Amniotic stem cell (primary cell): ENCODE results near the gene LY6G5B.
A peak's percentile ranks its signal among the peaks of the same experiment; 100 is the strongest.

Source experiments
- DNase-seq: peaks from one replicate; lab custom pipeline; 2025; lab: John Stamatoyannopoulos, UW

LY6G5B gene

GRCh38 chr6:31641370-31641769 lies 28.4 kb upstream of the LY6G5B start:
- DNase-seq, result no peak

GRCh38 chr6:31642798-31643570 lies 26.8 kb upstream of the LY6G5B start:
- DNase-seq, result no peak

- no peak for DNase-seq
These were observed 25.8 kb upstream of the LY6G5B start for GRCh38 chr6:31643818-31644454.

GRCh38 chr6:31645325-31645724 lies 24.5 kb upstream of the LY6G5B start:
- DNase-seq, result no peak

- DNase-seq, result peak; percentile 69
These were observed 18.1 kb upstream of the LY6G5B start for GRCh38 chr6:31651602-31652191.

- DNase-seq, result peak; percentile 96
These were observed 16.7 kb upstream of the LY6G5B start for GRCh38 chr6:31652925-31653724.

GRCh38 chr6:31654574-31655348 lies 15.0 kb upstream of the LY6G5B start:
- DNase-seq, result no peak

DNA sequence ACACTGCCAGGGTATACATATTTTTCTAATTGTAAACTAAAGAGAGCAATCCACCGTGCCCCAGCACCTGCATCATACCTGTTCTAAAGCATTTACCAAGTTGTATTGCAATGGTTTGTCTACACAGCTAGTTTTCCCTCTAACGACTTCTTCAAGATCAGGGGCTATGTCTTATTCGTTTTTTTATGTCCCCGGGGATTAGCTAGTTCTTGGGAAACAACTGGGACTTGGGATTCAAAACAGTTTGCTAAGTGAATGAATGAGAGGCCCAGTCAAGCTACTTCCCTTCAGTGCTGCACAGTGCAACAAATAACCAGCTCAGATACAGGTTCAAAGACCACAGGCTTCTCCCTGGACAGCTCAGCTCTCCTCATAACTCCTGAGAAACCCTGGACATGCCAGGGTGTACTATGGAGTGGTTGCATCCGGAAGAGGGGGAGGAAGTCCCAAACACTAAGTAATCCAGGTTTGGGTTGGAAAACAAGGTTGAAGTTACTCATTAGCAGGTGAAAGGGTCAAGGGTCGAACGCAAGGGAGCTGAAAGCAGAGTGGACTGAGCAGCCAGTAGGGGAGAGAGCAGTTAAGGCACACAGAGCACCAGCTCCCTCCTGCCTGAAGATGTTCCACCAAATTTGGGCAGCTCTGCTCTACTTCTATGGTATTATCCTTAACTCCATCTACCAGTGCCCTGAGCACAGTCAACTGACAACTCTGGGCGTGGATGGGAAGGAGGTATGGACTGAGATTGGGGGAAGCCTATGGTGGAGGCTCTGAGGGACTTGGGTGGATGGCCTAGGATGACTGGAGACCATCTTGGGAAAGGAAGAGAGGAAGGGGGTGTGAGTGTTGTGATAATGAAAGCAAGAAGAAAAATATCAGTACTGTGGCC lies 14.2 kb upstream of the LY6G5B start, which contains the start of gene APOM:
Gene APOM, plus strand, starts transcription at position 546 of the 889 bp plus-strand sequence. Its CDS starts 73 bp downstream, at position 619.
- no peak for DNase-seq

DNA sequence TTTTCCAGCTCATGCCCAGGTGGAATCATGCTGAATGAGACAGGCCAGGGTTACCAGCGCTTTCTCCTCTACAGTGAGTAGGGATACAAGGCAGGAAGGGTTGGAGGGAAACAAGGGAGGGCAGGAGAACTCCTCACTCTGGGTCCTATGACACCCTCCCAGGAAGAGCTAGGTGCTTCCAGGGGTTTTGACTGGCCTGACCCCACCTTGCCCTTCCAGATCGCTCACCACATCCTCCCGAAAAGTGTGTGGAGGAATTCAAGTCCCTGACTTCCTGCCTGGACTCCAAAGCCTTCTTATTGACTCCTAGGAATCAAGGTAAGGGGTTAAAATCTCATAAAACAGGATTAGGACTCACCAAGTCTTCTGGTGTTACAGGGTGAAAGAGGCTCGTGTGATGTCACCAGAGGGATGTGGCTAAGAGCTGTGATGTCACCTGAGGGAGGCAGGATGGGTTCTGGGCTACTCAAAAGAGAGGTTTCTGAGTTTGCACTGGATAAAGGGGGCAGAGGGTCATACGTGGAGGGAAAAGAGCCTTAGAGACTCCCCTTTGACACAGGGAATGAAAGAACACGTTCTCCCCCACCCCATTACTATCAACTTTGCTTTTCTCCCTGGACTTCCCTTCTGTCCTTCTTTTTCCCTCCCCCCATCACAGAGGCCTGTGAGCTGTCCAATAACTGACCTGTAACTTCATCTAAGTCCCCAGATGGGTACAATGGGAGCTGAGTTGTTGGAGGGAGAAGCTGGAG lies 12.2 kb upstream of the LY6G5B start:
- no peak for DNase-seq

DNA sequence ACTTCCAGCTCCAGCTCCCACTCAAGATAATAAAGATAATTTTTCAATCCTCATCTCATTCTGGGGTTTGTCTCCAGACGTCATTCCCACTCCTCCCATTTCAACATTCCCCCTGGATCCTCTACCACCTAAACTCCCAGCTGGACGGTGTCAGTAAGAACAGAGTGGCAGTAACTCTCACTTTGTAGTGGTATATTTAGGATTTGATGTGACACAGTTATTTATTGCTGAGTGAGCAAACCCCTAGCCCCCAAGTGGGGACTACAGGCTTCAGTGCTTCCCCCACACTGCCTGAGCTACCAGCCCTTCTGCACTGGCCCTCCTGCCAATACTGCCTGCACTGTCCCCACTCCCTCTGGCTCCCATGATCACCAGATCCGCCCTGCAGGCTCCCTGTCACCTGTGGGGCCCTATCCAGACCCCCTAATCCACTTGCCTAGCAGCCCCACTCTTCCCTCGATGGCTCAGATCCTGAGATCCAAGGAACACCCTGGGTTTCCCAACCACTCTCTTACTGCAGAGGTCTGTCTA lies 11.6 kb upstream of the LY6G5B start:
- no peak for DNase-seq

DNA sequence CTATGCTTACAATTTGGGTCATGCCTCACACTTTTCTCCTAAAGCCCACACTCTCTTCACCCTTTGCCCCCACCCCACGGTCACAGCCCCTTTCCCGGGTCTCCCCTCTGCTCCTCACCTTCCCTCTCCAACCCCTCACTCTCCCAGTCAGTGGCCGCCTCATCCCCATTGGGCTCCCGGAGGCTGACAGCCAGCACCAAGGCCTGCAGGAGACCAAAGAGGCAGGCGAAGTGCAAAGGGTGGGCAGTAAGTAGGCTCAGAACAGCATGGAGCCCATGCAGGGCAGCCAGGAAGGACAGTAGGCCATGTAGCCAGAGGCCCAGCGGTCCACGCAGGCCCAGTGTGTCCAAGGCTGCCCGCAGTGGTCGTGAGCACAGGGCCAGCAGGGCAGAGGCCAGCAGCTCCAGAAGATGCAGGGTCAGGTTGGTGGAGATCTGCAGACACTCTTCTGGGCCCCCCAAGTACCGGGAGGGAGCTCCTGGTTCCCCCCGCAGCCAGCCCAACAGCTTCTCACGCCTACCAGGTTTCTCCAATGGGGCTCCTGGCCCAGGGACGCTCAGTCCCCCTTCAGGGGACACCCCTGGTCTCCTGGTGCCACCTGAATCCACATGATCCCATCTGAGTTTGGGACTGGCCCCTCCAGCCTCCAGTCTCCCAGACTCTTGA lies 10.7 kb upstream of the LY6G5B start:
- DNase-seq, result no peak

GRCh38 chr6:31659649-31660380 lies 10.0 kb upstream of the LY6G5B start:
- DNase-seq, result no peak

GRCh38 chr6:31660381-31661261 lies 9.2 kb upstream of the LY6G5B start, which contains the start of gene C6orf47:
TSS of gene C6orf47 (minus strand) at chr6:31660778. CDS start at chr6:31659947, 831 bp downstream.
- DNase-seq, result peak; percentile 47

DNA sequence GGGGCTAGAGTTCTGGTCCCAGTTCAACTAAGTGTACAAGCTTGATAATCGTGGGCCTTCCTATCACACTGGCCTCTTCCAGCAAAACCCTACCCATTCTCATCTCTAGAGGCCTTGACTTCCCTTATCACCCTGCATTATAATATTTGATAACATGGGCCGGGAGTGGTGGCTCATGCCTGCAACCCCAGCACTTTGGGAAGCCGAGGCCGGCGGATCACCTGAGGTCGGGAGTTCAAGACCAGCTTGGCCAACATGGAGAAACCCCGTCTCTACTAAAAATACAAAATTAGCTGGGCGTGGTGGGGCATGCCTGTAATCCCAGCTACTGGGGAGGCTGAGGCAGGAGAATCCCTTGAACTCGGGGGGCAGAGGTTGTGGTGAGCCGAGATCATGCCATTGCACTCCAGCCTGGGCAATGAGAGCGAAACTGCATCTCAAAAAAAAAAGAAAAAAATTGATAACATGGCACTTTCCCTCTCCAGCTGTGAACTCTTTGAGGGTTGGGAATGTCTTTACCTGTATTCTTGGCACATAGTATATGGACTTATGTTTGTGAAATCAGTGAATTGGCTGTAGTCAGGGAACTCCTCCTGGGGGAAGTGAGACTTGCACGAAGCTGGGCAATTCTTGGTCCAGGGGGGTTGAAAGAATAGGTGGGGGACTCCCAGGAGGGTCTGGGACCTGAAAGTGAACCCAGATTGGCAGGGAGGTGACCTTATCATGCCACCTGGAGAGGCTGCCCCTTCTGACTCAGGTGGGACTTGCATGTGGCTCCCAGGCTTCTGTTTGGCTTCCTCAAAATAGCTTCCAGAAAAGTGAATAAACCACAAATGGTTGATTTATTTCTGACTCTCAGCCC lies 8.3 kb upstream of the LY6G5B start:
- no peak for DNase-seq

DNA sequence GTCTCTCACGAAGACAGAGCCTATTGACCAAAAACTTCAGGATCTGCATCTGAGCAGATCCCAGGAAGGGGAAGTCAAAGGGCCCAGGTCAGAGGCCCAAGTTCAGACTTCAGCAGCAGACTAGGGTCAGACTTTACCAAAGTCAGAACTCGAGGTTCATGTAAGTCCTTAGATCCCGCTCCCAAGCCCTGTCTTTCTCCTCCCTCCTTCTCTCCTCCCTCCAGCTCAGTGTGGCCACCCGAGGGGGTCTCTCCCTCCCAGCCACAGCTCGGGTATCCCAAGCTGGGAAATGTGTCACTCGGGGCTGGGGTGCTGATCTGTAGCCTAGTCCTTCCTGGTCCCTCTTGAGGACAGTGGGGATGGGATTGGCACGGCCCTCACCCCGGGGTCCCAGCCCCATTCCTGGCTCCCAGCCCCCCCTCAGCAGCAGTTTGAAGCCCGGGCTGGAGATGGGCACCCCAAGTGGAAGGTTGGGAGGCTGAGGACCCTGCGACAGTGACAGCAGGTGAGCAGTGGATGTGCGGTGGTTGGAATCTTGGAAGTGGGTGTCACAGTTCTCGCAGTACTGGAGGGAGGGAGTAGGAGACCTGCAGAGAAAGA lies 7.6 kb upstream of the LY6G5B start:
- DNase-seq, result no peak
